Measurements from ENCODE around the gene ERC1. TPM values are rescaled to one million over a fixed set of nuclear protein-coding genes. Genes with fewer than 3 reads are reported as not detected.

The ERC1 gene
- polyA plus RNA-seq, 2 of the 4 experiments (the other 2 are of a cell fraction) = 14.2 to 20.9 TPM

DNA sequence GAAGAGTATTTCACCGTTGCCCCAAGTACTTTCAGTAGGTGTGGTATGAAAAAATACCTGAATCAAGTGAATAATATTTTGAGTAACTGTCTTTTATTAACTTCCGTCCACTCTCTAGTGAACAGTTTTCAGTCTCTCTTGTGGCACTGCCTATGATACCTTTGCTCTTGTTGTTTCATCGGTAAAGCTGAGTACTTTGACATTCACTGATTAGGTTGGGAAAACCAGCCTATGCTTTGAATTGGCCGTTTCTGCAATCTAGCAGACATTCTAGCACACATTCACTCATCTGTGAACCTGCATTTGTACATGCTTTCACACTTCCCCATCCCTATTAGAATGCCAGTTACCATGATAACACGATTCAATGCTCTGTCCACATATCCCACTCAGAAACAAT lies 386.1 kb downstream of the ERC1 start:
- CTCF ChIA-PET = interaction anchor here (0.9 kb wide), 1 partner anchor 12 kb away, joined by 3 read pairs; no protein-coding TSS in a partner anchor

GRCh38 chr12:1377681-1378080 lies 386.7 kb downstream of the ERC1 start:
- H3K4me3 ChIP-seq = no peak overlapping the region
- H3K4me1 ChIP-seq = no peaks in the 10 kb centered on the region
- H3K27ac ChIP-seq = no peak overlapping the region
- H3K4me2 ChIP-seq = no peak overlapping the region
- no peaks in the 10 kb centered on the region for H3K9me3 ChIP-seq
- ChIA-PET CTCF (no interaction called here), POLR2A (no interaction called here)
- FAIRE-seq = no peak
- no peak for DNase-seq (ENCODE audit: low read depth in 1 of 2, low spot score in 1 of 2)
- TF ChIP-seq HMGXB4 (CRISPR knock-in tag; IDR thresholded peaks at IDR 0.05; ENCODE audit: borderline replicate concordance) = no peak
- TF ChIP-seq ATOH8 (CRISPR knock-in tag; IDR thresholded peaks at IDR 0.05; ENCODE audit: low read depth) = no peak
- no peak for TF ChIP-seq HOXA7 (CRISPR knock-in tag; IDR thresholded peaks at IDR 0.05)
- TF ChIP-seq, protein P1, sequence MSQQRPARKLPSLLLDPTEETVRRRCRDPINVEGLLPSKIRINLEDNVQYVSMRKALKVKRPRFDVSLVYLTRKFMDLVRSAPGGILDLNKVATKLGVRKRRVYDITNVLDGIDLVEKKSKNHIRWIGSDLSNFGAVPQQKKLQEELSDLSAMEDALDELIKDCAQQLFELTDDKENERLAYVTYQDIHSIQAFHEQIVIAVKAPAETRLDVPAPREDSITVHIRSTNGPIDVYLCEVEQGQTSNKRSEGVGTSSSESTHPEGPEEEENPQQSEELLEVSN (IDR thresholded peaks at IDR 0.05; ENCODE audit: borderline replicate concordance, low read depth) = no peak
- TF ChIP-seq HOXB5 (CRISPR knock-in tag; IDR thresholded peaks at IDR 0.05) = no peak
- no peak for TF ChIP-seq PHF8 (IDR thresholded peaks at IDR 0.05; ENCODE audit: borderline replicate concordance, low read depth)
- no peak for TF ChIP-seq KDM1A (IDR thresholded peaks at IDR 0.05; ENCODE audit: low read depth)
- TF ChIP-seq ESRRA (IDR thresholded peaks at IDR 0.05; ENCODE audit: borderline replicate concordance, low read length) = no peak
- TF ChIP-seq RARB (CRISPR knock-in tag; IDR thresholded peaks at IDR 0.05) = no peak
- TF ChIP-seq CHD2 (IDR thresholded peaks at IDR 0.05; ENCODE audit: low read length, partially characterized antibody) = no peak
- TF ChIP-seq PBX3 (IDR thresholded peaks at IDR 0.05) = no peak
- TF ChIP-seq EP300 (IDR thresholded peaks at IDR 0.05) = no peak
- no peak for TF ChIP-seq RCOR1 (IDR thresholded peaks at IDR 0.05; ENCODE audit: low read depth, low read length)
- TF ChIP-seq ZSCAN20 (CRISPR knock-in tag; IDR thresholded peaks at IDR 0.05) = no peak
- no peak for TF ChIP-seq HES2 (IDR thresholded peaks at IDR 0.05)
- 85% methylated on average over 3 of the region's 3 CpGs for WGBS (ENCODE audit: missing lambda C conversion rate)
- no peak for ATAC-seq

More for the DNA sequence above, 386.1 kb downstream of the ERC1 start:
- H3K27ac ChIP-seq = no peak overlapping the region
- DNase-seq (ENCODE audit: low read depth in 1 of 2, low spot score in 1 of 2) = no peak
- no peak overlapping the region for H3K4me2 ChIP-seq
- H3K4me3 ChIP-seq = no peak overlapping the region
- no peaks in the 10 kb centered on the region for H3K4me1 ChIP-seq
- H3K9me3 ChIP-seq = no peaks in the 10 kb centered on the region
- TF ChIP-seq ATOH8 (CRISPR knock-in tag; IDR thresholded peaks at IDR 0.05; ENCODE audit: low read depth) = no peak
- TF ChIP-seq HEYL (CRISPR knock-in tag; IDR thresholded peaks at IDR 0.05) = no peak
- POLR2A ChIA-PET = no interaction called here
- WGBS (ENCODE audit: missing lambda C conversion rate) = 95% methylated on average over 5 of the region's 5 CpGs
- no peak for FAIRE-seq
- no peak for ATAC-seq

DNA sequence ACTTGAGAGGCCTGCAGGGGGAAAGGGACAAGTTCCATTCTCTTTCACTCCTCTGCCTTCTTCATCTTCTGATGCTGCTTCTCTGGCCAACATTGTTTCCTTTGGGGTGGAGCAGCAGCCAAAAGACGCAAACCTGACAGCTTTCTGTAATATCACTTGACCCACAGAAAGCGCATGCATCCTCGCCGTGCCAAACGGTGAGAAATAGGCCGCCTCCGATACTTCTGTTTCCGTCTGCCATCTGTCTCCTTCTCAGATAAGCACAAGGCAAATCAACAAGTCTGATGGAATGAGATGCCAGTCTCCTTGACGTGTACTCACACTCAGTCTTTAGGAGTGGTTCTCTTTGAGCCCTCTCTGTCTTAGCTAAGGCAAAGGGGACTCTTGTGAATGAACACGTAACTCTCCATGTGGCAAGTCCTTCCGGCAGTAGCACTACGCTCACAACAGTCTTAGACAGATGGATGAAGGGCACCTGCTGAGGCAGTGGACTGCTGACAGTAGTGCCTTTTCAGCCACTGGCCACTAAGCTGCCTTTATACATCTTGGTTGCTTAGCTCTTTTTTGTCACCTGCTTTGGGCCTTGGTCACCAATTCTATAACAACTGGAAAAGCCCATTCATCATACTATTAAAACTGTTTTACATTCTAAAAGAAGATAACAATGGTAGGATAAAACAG lies 389.3 kb downstream of the ERC1 start:
- ChIA-PET CTCF (interaction anchor here (1.4 kb wide), 1 partner anchor 9 kb away, joined by 4 read pairs; no protein-coding TSS in a partner anchor), POLR2A (no interaction called here)
- H3K27ac ChIP-seq = no peak overlapping the region
- no peaks in the 10 kb centered on the region for H3K9me3 ChIP-seq
- DNase-seq (ENCODE audit: low read depth in 1 of 2, low spot score in 1 of 2) (no peak), FAIRE-seq (no peak), ATAC-seq (no peak)
- TF ChIP-seq RARB (CRISPR knock-in tag; IDR thresholded peaks at IDR 0.05) = no peak
- no peak for TF ChIP-seq POLR2A (IDR thresholded peaks at IDR 0.05; ENCODE audit: low read length)
- no peak for TF ChIP-seq RNF2 (IDR thresholded peaks at IDR 0.05; ENCODE audit: borderline replicate concordance, low read depth)
- TF ChIP-seq EHMT2 (IDR thresholded peaks at IDR 0.05; ENCODE audit: low read depth) = no peak
- TF ChIP-seq POLR2AphosphoS2 (conservative IDR thresholded peaks at IDR 0.05; ENCODE audit: low read length) = no peak
- no peak for TF ChIP-seq PBX3 (IDR thresholded peaks at IDR 0.05)
- no peak for TF ChIP-seq HOXB5 (CRISPR knock-in tag; IDR thresholded peaks at IDR 0.05)
- TF ChIP-seq FOSB (CRISPR knock-in tag; IDR thresholded peaks at IDR 0.05) = no peak
- TF ChIP-seq NR3C1 (IDR thresholded peaks at IDR 0.05) = no peak
- TF ChIP-seq MAFK (IDR thresholded peaks at IDR 0.05; ENCODE audit: partially characterized antibody) = no peak
- TF ChIP-seq HMGXB4 (CRISPR knock-in tag; IDR thresholded peaks at IDR 0.05; ENCODE audit: borderline replicate concordance) = no peak
- H3K4me3 ChIP-seq = no peak overlapping the region
- no peak overlapping the region for H3K4me2 ChIP-seq
- no peaks in the 10 kb centered on the region for H3K4me1 ChIP-seq
- WGBS (ENCODE audit: missing lambda C conversion rate) = 86% methylated on average over 11 of the region's 12 CpGs
